H9 (cell line): ENCODE measurements around the gene NLE1. TPM values are rescaled to one million over a fixed set of nuclear protein-coding genes. Genes with fewer than 3 reads are reported as not detected.

ENCODE experiments used
- DNase-seq: peaks from one replicate; pipeline ENCODE4 v3.0.0-alpha.2; 2017
- H2AFZ ChIP-seq: one replicate; pipeline ENCODE4 v1.6.1; 2013; ENCODE audit warnings: mild to moderate bottlenecking, low read length, control low read depth, moderate library complexity
- H2AK5ac ChIP-seq: 2 replicates; pipeline ENCODE4 v1.6.1; 2013; ENCODE audit warnings: low read length, control low read depth, mixed read lengths; ENCODE audit not compliant: insufficient read length
- H2BK120ac ChIP-seq: one replicate; pipeline ENCODE4 v1.6.1; 2013; ENCODE audit warnings: low read depth, mild to moderate bottlenecking, low read length, control low read depth, inconsistent platforms; ENCODE audit not compliant: poor library complexity, severe bottlenecking
- H2BK12ac ChIP-seq: 2 replicates; pipeline ENCODE4 v1.6.1; 2013; ENCODE audit warnings: low read length, control low read depth, mixed read lengths, low read depth; ENCODE audit not compliant: insufficient read length
- H2BK15ac ChIP-seq: 2 replicates; pipeline ENCODE4 v1.6.1; 2013; ENCODE audit warnings: low read depth, low read length, control low read depth
- H2BK20ac ChIP-seq: one replicate; pipeline ENCODE4 v1.6.1; 2013; ENCODE audit warnings: low read depth, mild to moderate bottlenecking, low read length, control low read depth, inconsistent platforms; ENCODE audit not compliant: poor library complexity, severe bottlenecking
- H2BK5ac ChIP-seq: 2 replicates; pipeline ENCODE4 v1.6.1; 2013; ENCODE audit warnings: low read length, control low read depth, mixed read lengths; ENCODE audit not compliant: insufficient read length
- H3K14ac ChIP-seq: 2 replicates; pipeline ENCODE4 v1.6.1; 2013; ENCODE audit warnings: low read length, control low read depth; ENCODE audit not compliant: insufficient read depth
- H3K18ac ChIP-seq: 2 replicates; pipeline ENCODE4 v1.6.1; 2013; ENCODE audit warnings: low read depth, mild to moderate bottlenecking, mixed read lengths, low read length, control low read depth; ENCODE audit not compliant: insufficient read length
- H3K23ac ChIP-seq: 2 replicates; pipeline ENCODE4 v1.6.1; 2013; ENCODE audit warnings: low read length, control low read depth, mixed read lengths, low read depth; ENCODE audit not compliant: insufficient read length
- H3K23me2 ChIP-seq: 2 replicates; pipeline ENCODE4 v1.6.1; 2013; ENCODE audit warnings: low read depth, mild to moderate bottlenecking, mixed read lengths, low read length, control low read depth; ENCODE audit not compliant: insufficient read length, poor library complexity, severe bottlenecking
- H3K27ac ChIP-seq: 2 replicates; pipeline ENCODE4 v1.5.1; 2013; ENCODE audit warnings: low read length, control low read depth, mixed read lengths, low read depth; ENCODE audit not compliant: insufficient read length
- H3K27me3 ChIP-seq: 2 replicates; pipeline ENCODE4 v1.6.1; 2013; ENCODE audit warnings: low read length, control low read depth, inconsistent platforms; ENCODE audit not compliant: insufficient read depth
- H3K4ac ChIP-seq: 2 replicates; pipeline ENCODE4 v1.6.1; 2013; ENCODE audit warnings: low read depth, mild to moderate bottlenecking, control low read depth, inconsistent platforms, low read length, moderate library complexity
- H3K4me1 ChIP-seq: 2 replicates; pipeline ENCODE4 v1.6.1; 2013; ENCODE audit warnings: low read length, control low read depth, inconsistent platforms; ENCODE audit not compliant: insufficient read depth
- H3K4me2 ChIP-seq: 2 replicates; pipeline ENCODE4 v1.6.1; 2013; ENCODE audit warnings: low read length, control low read depth, mixed read lengths; ENCODE audit not compliant: insufficient read length, insufficient read depth
- H3K56ac ChIP-seq: 2 replicates; pipeline ENCODE4 v1.6.1; 2013; ENCODE audit warnings: low read depth, mild to moderate bottlenecking, mixed read lengths, low read length, control low read depth; ENCODE audit not compliant: insufficient read length
- H3K79me1 ChIP-seq: 2 replicates; pipeline ENCODE4 v1.6.1; 2013; ENCODE audit warnings: low read depth, mild to moderate bottlenecking, moderate library complexity, low read length, control low read depth, inconsistent platforms; ENCODE audit not compliant: insufficient read depth, poor library complexity, severe bottlenecking
- H3K79me2 ChIP-seq: 2 replicates; pipeline ENCODE4 v1.6.1; 2013; ENCODE audit warnings: low read length, control low read depth, inconsistent platforms; ENCODE audit not compliant: insufficient read depth
- H3K9ac ChIP-seq: 2 replicates; pipeline ENCODE4 v1.6.1; 2013; ENCODE audit warnings: low read length, control low read depth, mixed read lengths; ENCODE audit not compliant: insufficient read length; ENCODE audit errors: extremely low read depth
- H3K9me3 ChIP-seq: one replicate; pipeline ENCODE4 v1.6.1; 2013; ENCODE audit warnings: low read depth, low read length, inconsistent platforms; ENCODE audit not compliant: control insufficient read depth
- H3T11ph ChIP-seq: one replicate; pipeline ENCODE4 v1.6.1; 2013; ENCODE audit warnings: mild to moderate bottlenecking, low read length, control low read depth, inconsistent platforms
- H4K20me1 ChIP-seq: one replicate; pipeline ENCODE4 v1.6.1; 2013; ENCODE audit not compliant: control insufficient read depth, insufficient read length, insufficient read depth
- H4K5ac ChIP-seq: 2 replicates; pipeline ENCODE4 v1.6.1; 2013; ENCODE audit warnings: low read depth, mild to moderate bottlenecking, mixed read lengths, low read length, control low read depth; ENCODE audit not compliant: insufficient read length
- H4K8ac ChIP-seq: replicated peaks from 2 replicates; pipeline ENCODE4 v1.6.1; 2013; ENCODE audit warnings: low read length, control low read depth, mixed read lengths, low read depth; ENCODE audit not compliant: insufficient read length
- H4K91ac ChIP-seq: 2 replicates; pipeline ENCODE4 v1.6.1; 2013; ENCODE audit warnings: low read depth, mild to moderate bottlenecking, moderate library complexity, mixed read lengths, low read length, control low read depth; ENCODE audit not compliant: insufficient read length
- H3K27ac Mint-ChIP-seq, 3 experiments: 2 replicates in 2 of 3; 3 replicates in 1 of 3; pipeline ENCODE4 v1.8.0; 2020 to 2021; ENCODE audit warnings: mixed read lengths in 3 of 3, mild to moderate bottlenecking in 1 of 3, moderate library complexity in 1 of 3
- H3K27me3 Mint-ChIP-seq: 2 replicates; pipeline ENCODE4 v1.8.0; 2021; ENCODE audit warnings: low read depth, mild to moderate bottlenecking, moderate library complexity, mixed read lengths
- H3K36me3 Mint-ChIP-seq, 3 experiments: 2 replicates in 2 of 3; 3 replicates in 1 of 3; pipeline ENCODE4 v1.8.0; 2020 to 2021; ENCODE audit warnings: low read depth in 3 of 3, mixed read lengths in 3 of 3; ENCODE audit not compliant: insufficient read depth in 1 of 3
- H3K4me1 Mint-ChIP-seq, 2 experiments: 2 replicates each; pipeline ENCODE4 v1.8.0; 2020; ENCODE audit warnings: mixed read lengths in 2 of 2
- H3K4me3 Mint-ChIP-seq, 2 experiments: 2 replicates in 1 of 2; 3 replicates in 1 of 2; pipeline ENCODE4 v1.8.0; 2020 to 2021; ENCODE audit warnings: mild to moderate bottlenecking in 2 of 2, mixed read lengths in 2 of 2, moderate library complexity in 1 of 2
- H3K9me3 Mint-ChIP-seq, 2 experiments: 2 replicates in 1 of 2; 3 replicates in 1 of 2; pipeline ENCODE4 v1.8.0; 2020; ENCODE audit warnings: mild to moderate bottlenecking in 2 of 2, mixed read lengths in 2 of 2, moderate library complexity in 1 of 2
- CTCF ChIP-seq: fragments of 200-600 bp; sonication (generic); conservative IDR thresholded peaks from 3 replicates; pipeline ENCODE4 v1.8.0; 2021; ENCODE audit warnings: antibody characterized with exemption, mild to moderate bottlenecking
- total RNA-seq: library from RNA; stranded (reverse); gene quantifications from 2 replicates; pipeline ENCODE4 v1.2.1, GENCODE V29; 2021

The NLE1 gene
- total RNA-seq, 1 experiment from 2014 or later = 43.9 TPM

GRCh38 chr17:35117984-35118383 is 24.1 kb downstream of the NLE1 start:
- Histone ChIP-seq H3K14ac (no peak overlapping the region), H2BK12ac (no peak overlapping the region), H4K91ac (no peak overlapping the region), H3K79me2 (no peaks in the 10 kb centered on the region), H4K20me1 (peaks cover 2% of the 10 kb centered on the region), H2BK120ac (no peak overlapping the region), H3K4me2 (no peak overlapping the region), H3K79me1 (no peaks in the 10 kb centered on the region), H3T11ph (no peak overlapping the region), H3K18ac (no peak overlapping the region), H4K8ac (no peak overlapping the region), H2BK15ac (no peak overlapping the region), H3K4me1 (no peaks in the 10 kb centered on the region; the same call in 1 of the 2 replicates), H3K56ac (no peak overlapping the region), H3K23ac (no peak overlapping the region), H3K9me3 (no peaks in the 10 kb centered on the region), H2BK5ac (no peak overlapping the region), H3K9ac (no peak overlapping the region), H2AK5ac (no peak overlapping the region), H3K4ac (no peak overlapping the region), H3K27me3 (no peaks in the 10 kb centered on the region), H2BK20ac (no peak overlapping the region), H2AFZ (no peak overlapping the region), H3K23me2 (peaks cover 5% of the 10 kb centered on the region), H4K5ac (no peak overlapping the region), H3K27ac (no peak overlapping the region)
- peak overlapping the region; percentile 53 to 81 for H3K4me3 Mint-ChIP-seq
- H3K27ac Mint-ChIP-seq = no peak overlapping the region; a peak in 1 of 7 replicates
- H3K36me3 Mint-ChIP-seq = peaks cover 4 to 14% (median 6%) of the 10 kb centered on the region in 3 experiments
- H3K27me3 Mint-ChIP-seq = peaks cover 16% of the 10 kb centered on the region
- 0 out of 3 replicates have a peak, but pooled peaks have one; percentile 14 for TF ChIP-seq CTCF
- no peak for DNase-seq
- no peaks in the 10 kb centered on the region for H3K9me3 Mint-ChIP-seq
- H3K4me1 Mint-ChIP-seq = peaks cover 21 to 23% of the 10 kb centered on the region in 2 experiments
